Endothelial cell of umbilical vein (primary cell): ENCODE data around the gene SYNPO2. TPM values are rescaled to one million over a fixed set of nuclear protein-coding genes. Genes with fewer than 3 reads are reported as not detected.

ENCODE experiments used
- BruUV-seq: library from RNA; stranded (reverse); fragments of 400-500 nt; replicated peaks from 2 replicates; lab custom pipeline; 2021; lab: Mats Ljungman, UMichigan
- CTCF ChIA-PET: fragments of 300-600, 350-600 bp; sonication (Branson Sonifier 250); formaldehyde crosslinking; loops from one replicate; lab custom pipeline; 2021; ENCODE audit warnings: antibody characterized with exemption, inconsistent platforms; lab: Charles Lee
- POLR2A ChIA-PET: fragments of 300-600, 350-600 bp; sonication (Branson Sonifier 250); formaldehyde crosslinking; loops from one replicate; lab custom pipeline; 2021; ENCODE audit warnings: antibody characterized with exemption, inconsistent platforms; lab: Charles Lee
- DNase-seq: peaks from one replicate; pipeline ENCODE4 v3.0.0-alpha.2; 2011; ENCODE audit warnings: low read depth, low spot score
- FAIRE-seq: peaks from 2 replicates; lab custom pipeline; 2011; peaks lifted over from hg19 to GRCh38; lab: Jason Lieb, UNC
- H2AFZ ChIP-seq: 2 replicates; pipeline ENCODE4 v1.6.0; 2012; ENCODE audit warnings: low read depth, low read length, control low read depth, inconsistent platforms
- H3K27ac ChIP-seq: 2 replicates; pipeline ENCODE4 v1.5.1; 2011; ENCODE audit warnings: low read depth, mild to moderate bottlenecking, control low read depth, low read length, moderate library complexity; ENCODE audit not compliant: insufficient read depth
- H3K27me3 ChIP-seq, 2 experiments: 2 replicates each; pipeline versions ENCODE4 v1.6.0 to v1.6.1; 2011; ENCODE audit warnings: low read length in 2 of 2, mixed read lengths in 1 of 2; ENCODE audit not compliant: control insufficient read depth in 2 of 2, insufficient read depth in 2 of 2
- H3K36me3 ChIP-seq, 2 experiments: 2 replicates in 1 of 2; 3 replicates in 1 of 2; pipeline ENCODE4 v1.5.1; 2011; ENCODE audit warnings: low read length in 2 of 2, mild to moderate bottlenecking in 1 of 2, moderate library complexity in 1 of 2; ENCODE audit not compliant: control insufficient read depth in 2 of 2, insufficient read depth in 2 of 2; ENCODE audit errors: extremely low read depth in 1 of 2
- H3K4me1 ChIP-seq: 3 replicates; pipeline ENCODE4 v1.5.1; 2011; ENCODE audit warnings: mild to moderate bottlenecking, low read length; ENCODE audit not compliant: control insufficient read depth, insufficient read depth; ENCODE audit errors: extremely low read depth
- H3K4me2 ChIP-seq: 2 replicates; pipeline ENCODE4 v1.6.1; 2011; ENCODE audit warnings: low read length, control low read depth, mixed read lengths; ENCODE audit not compliant: insufficient read depth
- H3K4me3 ChIP-seq, 3 experiments: fragments of 200-600 bp in 1 of 3; sonication (generic), shearing (Covaris generic) in 1 of 3; replicated peaks in 1 of 3; 2 replicates each; pipeline ENCODE4 v1.5.1; 2011 to 2016; ENCODE audit warnings: control low read depth in 3 of 3, low read length in 3 of 3, mild to moderate bottlenecking in 2 of 3, inconsistent platforms in 1 of 3, low read depth in 1 of 3, moderate library complexity in 1 of 3; ENCODE audit not compliant: insufficient read depth in 1 of 3
- H3K79me2 ChIP-seq: 2 replicates; pipeline ENCODE4 v1.6.0; 2012; ENCODE audit warnings: low read length, inconsistent platforms; ENCODE audit not compliant: control insufficient read depth, insufficient read depth
- H3K9ac ChIP-seq: replicated peaks from 2 replicates; pipeline ENCODE3; 2011; ENCODE audit warnings: low read length, control low read depth; ENCODE audit not compliant: insufficient read depth; ENCODE audit errors: extremely low read depth
- H3K9me1 ChIP-seq: replicated peaks from 3 replicates; pipeline ENCODE4 v1.6.0; 2011; ENCODE audit warnings: mild to moderate bottlenecking, low read length; ENCODE audit not compliant: control insufficient read depth, insufficient read depth; ENCODE audit errors: extremely low read depth
- H3K9me3 ChIP-seq: replicated peaks from 2 replicates; pipeline ENCODE4 v1.5.1; 2012; ENCODE audit warnings: low read length, inconsistent platforms; ENCODE audit not compliant: control insufficient read depth, insufficient read depth
- H4K20me1 ChIP-seq: replicated peaks from 2 replicates; pipeline ENCODE3; 2011; ENCODE audit warnings: mild to moderate bottlenecking, low read length; ENCODE audit not compliant: control insufficient read depth, insufficient read depth; ENCODE audit errors: extremely low read depth
- EZH2 ChIP-seq: IDR thresholded peaks from 2 replicates; pipeline ENCODE4 v1.6.1; 2012; ENCODE audit warnings: borderline replicate concordance, low read depth, mild to moderate bottlenecking, moderate library complexity, low read length, inconsistent platforms; ENCODE audit not compliant: severe bottlenecking
- GATA2 ChIP-seq: IDR thresholded peaks from 2 replicates; pipeline ENCODE4 v1.7.0; 2011; ENCODE audit warnings: low read depth, mild to moderate bottlenecking, moderate library complexity, mixed read lengths, low read length; ENCODE audit not compliant: insufficient read length, insufficient read depth
- JUN ChIP-seq: IDR thresholded peaks from 2 replicates; pipeline ENCODE4 v1.6.1; 2011; ENCODE audit warnings: borderline replicate concordance, low read depth; ENCODE audit not compliant: insufficient read length, insufficient read depth
- MYC ChIP-seq: IDR thresholded peaks from one replicate; pipeline ENCODE4 v1.6.1; 2011; ENCODE audit warnings: mild to moderate bottlenecking, low read depth, low read length
- POLR2A ChIP-seq: IDR thresholded peaks from 2 replicates; pipeline ENCODE4 v1.6.1; 2012; ENCODE audit warnings: low read depth, mild to moderate bottlenecking, control low read depth, low read length
- POLR2AphosphoS5 ChIP-seq: IDR thresholded peaks from 2 replicates; pipeline ENCODE4 v1.6.1; 2012; ENCODE audit warnings: low read depth, mild to moderate bottlenecking, control low read depth, low read length, moderate library complexity; ENCODE audit not compliant: insufficient read depth
- dilution Hi-C: fragments of 300-500 bp; cut with MboI; formaldehyde crosslinking; loops from one replicate; pipeline ENCODE4 v1.15.0; 2019; ENCODE audit warnings: low sequenced_read_pairs; ENCODE audit not compliant: extremely low pct_ligation_motif_present
- intact Hi-C: fragments of 100-400 bp; cut with micrococcal nuclease; formaldehyde crosslinking; loops from one replicate; pipeline ENCODE4 v1.10.0; 2022
- polyA plus RNA-seq, 4 experiments: library from polyadenylated mRNA; depleted of rRNA in 3 of 4; stranded (reverse) in 3 of 4; unstranded in 1 of 4; fragments of >200 nt; gene quantifications; 2 replicates each; pipeline versions ENCODE4 v1.2.1 to v1.2.3, GENCODE V29; 2011 to 2012; ENCODE audit warnings: missing spikeins in 1 of 4
- total RNA-seq: library from RNA; stranded (reverse); gene quantifications from 2 replicates; pipeline ENCODE4 v1.2.3, GENCODE V29; 2021
- TF ChIP-seq, protein P1 (sequence below), 2 donors: IDR thresholded peaks; 1 replicate in 1 of 2; 2 replicates in 1 of 2; pipeline ENCODE4 v1.5.1; 2011; ENCODE audit warnings: low read length in 2 of 2, mild to moderate bottlenecking in 2 of 2, moderate library complexity in 2 of 2, control low read depth in 1 of 2, inconsistent platforms in 1 of 2, low read depth in 1 of 2; ENCODE audit not compliant: insufficient read depth in 1 of 2; ENCODE audit errors: extremely low read depth in 1 of 2
- TF ChIP-seq, protein P2 (sequence below): IDR thresholded peaks from 2 replicates; pipeline ENCODE4 v1.6.1; 2011; ENCODE audit not compliant: insufficient read depth, insufficient read length

SYNPO2 gene
- total and polyA plus RNA-seq, 2 donors (not counting 3 experiments of a cell fraction or from before 2014, with no cell fraction given): 0.06 to 0.13 TPM

DNA sequence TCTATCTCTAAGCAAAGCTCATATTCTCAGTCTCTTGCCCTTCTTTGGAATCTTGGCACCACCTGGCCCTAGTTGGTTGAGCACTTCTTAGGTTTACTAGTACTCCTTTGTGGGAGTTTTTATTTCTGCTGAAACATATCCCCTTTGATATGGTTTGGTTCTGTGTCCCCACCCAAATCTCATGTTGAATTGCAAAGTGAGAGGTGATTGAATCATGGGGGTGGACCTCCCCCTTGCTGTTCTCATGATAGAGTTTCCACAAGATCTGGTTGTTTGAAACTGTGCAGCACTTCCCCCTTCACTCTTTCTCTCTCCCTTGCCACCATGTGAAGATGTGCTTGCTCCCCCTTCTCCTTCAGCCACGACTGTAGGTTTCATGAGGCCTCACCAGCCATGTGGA is 22.2 kb upstream of the SYNPO2 start:
- no peak for FAIRE-seq

More for the DNA sequence above, 22.2 kb upstream of the SYNPO2 start:
- dilution Hi-C loops (no loop called here), intact Hi-C loops (no loop called here)
- H4K20me1 ChIP-seq: no peaks in the 10 kb centered on the region
- H3K27me3 ChIP-seq: no peaks in the 10 kb centered on the region
- ChIA-PET POLR2A (no interaction called here), CTCF (interaction anchor here (1.1 to 2.4 kb wide), 2 partner anchors 41 to 94 kb away, joined by 3 to 6 read pairs; no protein-coding TSS in a partner anchor)
- no peak overlapping the region for H3K9ac ChIP-seq
- no peaks in the 10 kb centered on the region for H3K9me3 ChIP-seq
- DNase-seq: no peak
- no peak overlapping the region for H2AFZ ChIP-seq
- TF ChIP-seq POLR2A (no peak), GATA2 (no peak), EZH2 (no peak), POLR2AphosphoS5 (no peak), MYC (no peak), JUN (no peak)
- TF ChIP-seq, protein P1, sequence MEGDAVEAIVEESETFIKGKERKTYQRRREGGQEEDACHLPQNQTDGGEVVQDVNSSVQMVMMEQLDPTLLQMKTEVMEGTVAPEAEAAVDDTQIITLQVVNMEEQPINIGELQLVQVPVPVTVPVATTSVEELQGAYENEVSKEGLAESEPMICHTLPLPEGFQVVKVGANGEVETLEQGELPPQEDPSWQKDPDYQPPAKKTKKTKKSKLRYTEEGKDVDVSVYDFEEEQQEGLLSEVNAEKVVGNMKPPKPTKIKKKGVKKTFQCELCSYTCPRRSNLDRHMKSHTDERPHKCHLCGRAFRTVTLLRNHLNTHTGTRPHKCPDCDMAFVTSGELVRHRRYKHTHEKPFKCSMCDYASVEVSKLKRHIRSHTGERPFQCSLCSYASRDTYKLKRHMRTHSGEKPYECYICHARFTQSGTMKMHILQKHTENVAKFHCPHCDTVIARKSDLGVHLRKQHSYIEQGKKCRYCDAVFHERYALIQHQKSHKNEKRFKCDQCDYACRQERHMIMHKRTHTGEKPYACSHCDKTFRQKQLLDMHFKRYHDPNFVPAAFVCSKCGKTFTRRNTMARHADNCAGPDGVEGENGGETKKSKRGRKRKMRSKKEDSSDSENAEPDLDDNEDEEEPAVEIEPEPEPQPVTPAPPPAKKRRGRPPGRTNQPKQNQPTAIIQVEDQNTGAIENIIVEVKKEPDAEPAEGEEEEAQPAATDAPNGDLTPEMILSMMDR (IDR thresholded peaks at IDR 0.05; ENCODE audit: extremely low read depth in 1 of 2, insufficient read depth in 1 of 2, low read depth in 1 of 2, low read length in 2 of 2): no peak
- TF ChIP-seq, protein P2, sequence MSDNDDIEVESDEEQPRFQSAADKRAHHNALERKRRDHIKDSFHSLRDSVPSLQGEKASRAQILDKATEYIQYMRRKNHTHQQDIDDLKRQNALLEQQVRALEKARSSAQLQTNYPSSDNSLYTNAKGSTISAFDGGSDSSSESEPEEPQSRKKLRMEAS: no peak
- no TSS peak for BruUV-seq
- H3K27ac ChIP-seq: no peak overlapping the region
- H3K4me2 ChIP-seq: no peak overlapping the region
- no peaks in the 10 kb centered on the region for H3K9me1 ChIP-seq
- H3K79me2 ChIP-seq: no peaks in the 10 kb centered on the region
- no peaks in the 10 kb centered on the region for H3K36me3 ChIP-seq
- H3K4me3 ChIP-seq: no peak overlapping the region
- H3K4me1 ChIP-seq: peaks cover 13% of the 10 kb centered on the region
